Measurements from ENCODE around the gene SURF1. TPM values are rescaled to one million over a fixed set of nuclear protein-coding genes. Genes with fewer than 3 reads are reported as not detected.

The SURF1 gene
- total and polyA plus RNA-seq, 11 donors: 36.8 to 104 (median 53.6) TPM

GRCh38 chr9:133366435-133366834, 10.1 kb upstream of the SURF1 start:
- no peak for DNase-seq
- peaks cover 0 to 97% (median 68%) of the 10 kb centered on the region in 9 donors for H3K36me3 ChIP-seq
- no peak for ATAC-seq

GRCh38 chr9:133362359-133363044, 6.2 kb upstream of the SURF1 start:
- intact Hi-C loops (cut with DNase I): no loop called here
- ATAC-seq: no peak

More at GRCh38 chr9:133366435-133366834, 10.1 kb upstream of the SURF1 start:
- Histone ChIP-seq H3K27me3 (no peaks in the 10 kb centered on the region), H3K27ac (no peak overlapping the region), H3K4me1 (peaks cover under 1 to 47% (median 38%) of the 10 kb centered on the region in 12 donors), H3K9me3 (no peaks in the 10 kb centered on the region), H3K4me3 (no peak overlapping the region)
- 77 to 93% (median 93%) methylated on average over 3 to 11 of the region's 11 CpGs for WGBS, 4 donors
- TF ChIP-seq CTCF (IDR thresholded peaks at IDR 0.05): no peak
- intact Hi-C loops (cut with DNase I): no loop called here

GRCh38 chr9:133361507-133362092, 5.3 kb upstream of the SURF1 start:
- no peak for DNase-seq
- Histone ChIP-seq H3K27ac (no peak overlapping the region), H3K4me3 (no peak overlapping the region), H3K9me3 (no peaks in the 10 kb centered on the region), H3K27me3 (no peaks in the 10 kb centered on the region), H3K4me1 (peaks cover 3 to 35% (median 13%) of the 10 kb centered on the region in 12 donors), H3K36me3 (peaks cover 0 to 69% (median 67%) of the 10 kb centered on the region in 9 donors)
- 81 to 83% (median 82%) methylated on average over 13 of the region's 13 CpGs for WGBS, 4 donors
- intact Hi-C loops (cut with DNase I): no loop called here
- TF ChIP-seq CTCF (IDR thresholded peaks at IDR 0.05) (no peak), POLR2A (IDR thresholded peaks at IDR 0.05) (no peak)
- ATAC-seq: no peak

More at GRCh38 chr9:133362359-133363044, 6.2 kb upstream of the SURF1 start:
- peaks cover 0 to 35% (median 7%) of the 10 kb centered on the region in 12 donors for H3K4me1 ChIP-seq
- H3K36me3 ChIP-seq: peaks cover 0 to 78% (median 75%) of the 10 kb centered on the region in 9 donors
- no peak for DNase-seq
- H3K9me3 ChIP-seq: no peaks in the 10 kb centered on the region
- no peak overlapping the region for H3K27ac ChIP-seq
- H3K27me3 ChIP-seq: no peaks in the 10 kb centered on the region
- no peak overlapping the region for H3K4me3 ChIP-seq
- no peak for TF ChIP-seq POLR2A (IDR thresholded peaks at IDR 0.05)
- TF ChIP-seq CTCF (IDR thresholded peaks at IDR 0.05): no peak
- 87 to 93% (median 90%) methylated on average over 14 to 15 of the region's 15 CpGs for WGBS, 4 donors
